H1 (cell line): Measurements from ENCODE around the gene HLA-A. TPM values are rescaled to one million over a fixed set of nuclear protein-coding genes. Genes with fewer than 3 reads are reported as not detected.

Experiments
- CTCF ChIA-PET: fragments of 300-600 bp; sonication (Branson Sonifier 250); formaldehyde crosslinking; loops from one replicate; lab custom pipeline; 2021; ENCODE audit not compliant: partially characterized antibody; lab: Charles Lee
- POLR2A ChIA-PET: fragments of 300-600 bp; sonication (Branson Sonifier 250); formaldehyde crosslinking; loops from one replicate; lab custom pipeline; 2021; ENCODE audit warnings: inconsistent platforms; ENCODE audit not compliant: partially characterized antibody; lab: Charles Lee
- DNase-seq, 2 experiments: peaks; one replicate each; pipeline versions ENCODE4 v3.0.0 to v3.0.0-alpha.2; 2010 to 2022; ENCODE audit warnings: low spot score in 2 of 2, low read depth in 1 of 2, mixed read lengths in 1 of 2
- FAIRE-seq: peaks from 2 replicates; lab custom pipeline; 2011; peaks lifted over from hg19 to GRCh38; lab: Jason Lieb, UNC
- H2AFZ ChIP-seq: 2 replicates; pipeline ENCODE4 v1.8.1; 2012; ENCODE audit warnings: low read length, inconsistent platforms
- H2AK5ac ChIP-seq: 2 replicates; pipeline ENCODE4 v1.6.1; 2013; ENCODE audit warnings: low read depth, low read length
- H2BK120ac ChIP-seq: replicated peaks from 2 replicates; pipeline ENCODE3; 2013; ENCODE audit warnings: low read depth, low read length, inconsistent platforms
- H2BK12ac ChIP-seq: 2 replicates; pipeline ENCODE4 v1.6.1; 2013; ENCODE audit warnings: low read depth, low read length
- H2BK15ac ChIP-seq: 2 replicates; pipeline ENCODE4 v1.6.1; 2013; ENCODE audit warnings: low read length
- H2BK20ac ChIP-seq: 2 replicates; pipeline ENCODE4 v1.6.1; 2013; ENCODE audit warnings: low read length
- H2BK5ac ChIP-seq: 2 replicates; pipeline ENCODE4 v1.6.1; 2013; ENCODE audit warnings: low read depth, low read length
- H3K14ac ChIP-seq: 2 replicates; pipeline ENCODE4 v1.6.1; 2013; ENCODE audit warnings: inconsistent platforms; ENCODE audit not compliant: insufficient read length
- H3K18ac ChIP-seq: 2 replicates; pipeline ENCODE4 v1.6.1; 2013; ENCODE audit warnings: low read length; ENCODE audit errors: extremely low read depth
- H3K23ac ChIP-seq: 2 replicates; pipeline ENCODE4 v1.6.1; 2013; ENCODE audit warnings: inconsistent platforms; ENCODE audit not compliant: insufficient read length
- H3K23me2 ChIP-seq: 2 replicates; pipeline ENCODE4 v1.6.1; 2013; ENCODE audit warnings: low read depth, low read length
- H3K27ac ChIP-seq: 2 replicates; pipeline ENCODE4 v1.6.1; 2011; ENCODE audit warnings: low read depth, low read length, inconsistent platforms
- H3K27me3 ChIP-seq, 4 experiments: replicated peaks in 1 of 4; 1 replicate in 1 of 4; 2 replicates in 3 of 4; pipeline versions ENCODE4 v1.6.1 to v1.8.1; 2011 to 2013; ENCODE audit warnings: low read length in 3 of 4, mild to moderate bottlenecking in 3 of 4, inconsistent platforms in 2 of 4, mixed read lengths in 2 of 4, moderate library complexity in 1 of 4; ENCODE audit not compliant: control insufficient read depth in 3 of 4, insufficient read depth in 3 of 4; ENCODE audit errors: extremely low read depth in 1 of 4
- H3K36me3 ChIP-seq, 4 experiments: 2 replicates each; pipeline versions ENCODE4 v1.6.1 to v1.8.1; 2011 to 2013; ENCODE audit warnings: mild to moderate bottlenecking in 4 of 4, low read length in 3 of 4, moderate library complexity in 2 of 4, control low read depth in 1 of 4, inconsistent platforms in 1 of 4; ENCODE audit not compliant: insufficient read depth in 4 of 4, control insufficient read depth in 2 of 4
- H3K4ac ChIP-seq: replicated peaks from 2 replicates; pipeline ENCODE3; 2013; ENCODE audit warnings: low read length, low read depth, mixed read lengths, inconsistent platforms; ENCODE audit not compliant: insufficient read length
- H3K4me1 ChIP-seq, 4 experiments: replicated peaks in 1 of 4; 1 replicate in 1 of 4; 2 replicates in 3 of 4; pipeline versions ENCODE4 v1.6.1 to v1.8.1; 2011 to 2013; ENCODE audit warnings: low read length in 3 of 4, inconsistent platforms in 2 of 4, mixed read lengths in 1 of 4; ENCODE audit not compliant: insufficient read depth in 4 of 4, control insufficient read depth in 3 of 4
- H3K4me2 ChIP-seq, 2 experiments: 2 replicates each; pipeline versions ENCODE4 v1.6.1 to v1.8.1; 2011 to 2013; ENCODE audit warnings: low read depth in 2 of 2, low read length in 2 of 2, control low read depth in 1 of 2, inconsistent platforms in 1 of 2, mild to moderate bottlenecking in 1 of 2; ENCODE audit not compliant: insufficient read depth in 1 of 2
- H3K4me3 ChIP-seq, 4 experiments: fragments of 200-600, 300-600 bp in 1 of 4; sonication (generic), shearing (Covaris generic), sonication (Bioruptor Twin) in 1 of 4; 2 replicates each; pipeline versions ENCODE4 v1.5.1 to v1.8.1; 2011 to 2016; ENCODE audit warnings: low read length in 4 of 4, low read depth in 3 of 4, control low read depth in 2 of 4, inconsistent platforms in 2 of 4, mild to moderate bottlenecking in 2 of 4, mixed read lengths in 1 of 4, moderate library complexity in 1 of 4; ENCODE audit not compliant: insufficient read depth in 2 of 4; ENCODE audit errors: extremely low read depth in 1 of 4
- H3K56ac ChIP-seq: replicated peaks from 2 replicates; pipeline ENCODE3; 2013; ENCODE audit warnings: low read depth, mild to moderate bottlenecking, mixed read lengths, low read length, inconsistent platforms; ENCODE audit not compliant: insufficient read length
- H3K79me1 ChIP-seq: 2 replicates; pipeline ENCODE4 v1.6.1; 2013; ENCODE audit warnings: low read depth, low read length, control low read depth
- H3K79me2 ChIP-seq, 2 experiments: 2 replicates each; pipeline versions ENCODE4 v1.6.1 to v1.8.1; 2012 to 2013; ENCODE audit warnings: low read length in 2 of 2, mild to moderate bottlenecking in 2 of 2, inconsistent platforms in 1 of 2; ENCODE audit not compliant: insufficient read depth in 2 of 2, control insufficient read depth in 1 of 2
- H3K9ac ChIP-seq, 4 experiments: replicated peaks in 1 of 4; 1 replicate in 1 of 4; 2 replicates in 3 of 4; pipeline versions ENCODE4 v1.6.1 to v1.8.1; 2011 to 2013; ENCODE audit warnings: low read depth in 3 of 4, low read length in 3 of 4, control low read depth in 2 of 4, mild to moderate bottlenecking in 2 of 4, moderate library complexity in 2 of 4, inconsistent platforms in 1 of 4; ENCODE audit errors: extremely low read depth in 1 of 4
- H3K9me3 ChIP-seq, 2 experiments: 2 replicates each; pipeline versions ENCODE4 v1.6.1 to v1.8.1; 2012 to 2013; ENCODE audit warnings: mild to moderate bottlenecking in 2 of 2, moderate library complexity in 2 of 2, control low read depth in 1 of 2, inconsistent platforms in 1 of 2, low read depth in 1 of 2, low read length in 1 of 2, mixed read lengths in 1 of 2; ENCODE audit not compliant: insufficient read depth in 2 of 2
- H4K20me1 ChIP-seq, 2 experiments: replicated peaks in 1 of 2; 2 replicates each; pipeline versions ENCODE3 to v1.8.1; 2011 to 2013; ENCODE audit warnings: inconsistent platforms in 2 of 2, low read length in 2 of 2, mild to moderate bottlenecking in 1 of 2; ENCODE audit not compliant: insufficient read depth in 2 of 2, control insufficient read depth in 1 of 2
- H4K5ac ChIP-seq: 2 replicates; pipeline ENCODE4 v1.6.1; 2013; ENCODE audit warnings: low read length, low read depth, mixed read lengths, inconsistent platforms; ENCODE audit not compliant: insufficient read length
- H4K8ac ChIP-seq: 2 replicates; pipeline ENCODE4 v1.8.0; 2013; ENCODE audit warnings: mild to moderate bottlenecking, moderate library complexity, low read length, inconsistent platforms; ENCODE audit not compliant: insufficient read depth; ENCODE audit errors: extremely low read depth
- H4K91ac ChIP-seq: replicated peaks from 2 replicates; pipeline ENCODE3; 2013; ENCODE audit warnings: low read length, mixed read lengths, inconsistent platforms; ENCODE audit not compliant: insufficient read length
- BCL11A ChIP-seq, 2 experiments: IDR thresholded peaks; one replicate each; pipeline ENCODE4 v1.6.1; 2011; ENCODE audit warnings: low read depth in 2 of 2, low read length in 2 of 2, mild to moderate bottlenecking in 2 of 2
- CBX8 ChIP-seq: fragments of 300-800, 300-1000 bp; sonication (generic); IDR thresholded peaks from 2 replicates; pipeline ENCODE4 v1.7.1; 2016; ENCODE audit warnings: low read depth, low read length, borderline replicate concordance
- FOSL1 ChIP-seq: IDR thresholded peaks from 2 replicates; pipeline ENCODE4 v1.6.1; 2011; ENCODE audit warnings: mild to moderate bottlenecking, low read depth, low read length, moderate library complexity; ENCODE audit not compliant: insufficient read depth
- JUND ChIP-seq: IDR thresholded peaks from 2 replicates; pipeline ENCODE4 v1.6.1; 2011; ENCODE audit warnings: mild to moderate bottlenecking, improper control_type of control experiment, low read length
- KDM4A ChIP-seq: IDR thresholded peaks from one replicate; pipeline ENCODE4 v1.7.1; 2012; ENCODE audit warnings: low read depth, mild to moderate bottlenecking, moderate library complexity, low read length, inconsistent platforms; ENCODE audit not compliant: severe bottlenecking
- MAFK ChIP-seq: IDR thresholded peaks from 2 replicates; pipeline ENCODE4 v1.6.1; 2012; ENCODE audit warnings: low read depth, mild to moderate bottlenecking, improper control_type of control experiment, low read length
- PHF8 ChIP-seq: fragments of 200-600 bp; sonication (generic); conservative IDR thresholded peaks from 2 replicates; pipeline ENCODE4 v1.7.1; 2012; ENCODE audit warnings: low read depth, mild to moderate bottlenecking, inconsistent platforms, low read length, moderate library complexity
- POLR2AphosphoS5 ChIP-seq: IDR thresholded peaks from 2 replicates; pipeline ENCODE4 v1.6.1; 2011; ENCODE audit warnings: low read depth, low read length
- RFX5 ChIP-seq: IDR thresholded peaks from 2 replicates; pipeline ENCODE4 v1.6.1; 2011; ENCODE audit warnings: low read depth, low read length, improper control_type of control experiment, borderline replicate concordance
- RNF2 ChIP-seq: fragments of 200-900, 300-1000 bp; sonication (generic); IDR thresholded peaks from 2 replicates; pipeline ENCODE4 v1.7.1; 2016; ENCODE audit warnings: borderline replicate concordance, low read depth, mild to moderate bottlenecking, antibody characterized with exemption, low read length; ENCODE audit not compliant: poor library complexity, severe bottlenecking; ENCODE audit errors: missing control alignments
- SIRT6 ChIP-seq: IDR thresholded peaks from one replicate; pipeline ENCODE4 v1.7.1; 2012; ENCODE audit warnings: low read length, inconsistent platforms
- SP2 ChIP-seq: IDR thresholded peaks from 2 replicates; pipeline ENCODE4 v1.6.1; 2012; ENCODE audit warnings: mild to moderate bottlenecking, low read length, inconsistent platforms
- SUZ12 ChIP-seq: fragments of 200-600 bp; sonication (generic); IDR thresholded peaks from 2 replicates; pipeline ENCODE4 v1.6.1; 2012; ENCODE audit warnings: mild to moderate bottlenecking, inconsistent platforms, low read length, moderate library complexity, mixed read lengths
- TBP ChIP-seq: IDR thresholded peaks from 2 replicates; pipeline ENCODE4 v1.6.1; 2011; ENCODE audit warnings: low read depth, low read length, improper control_type of control experiment
- WGBS, 2 experiments: shearing (Covaris generic) in 1 of 2; methylation state at CpG; one replicate each; pipeline versions ENCODE4 v1.1.6 to v1.1.7; 2013 to 2015; ENCODE audit warnings: low lambda C conversion rate in 2 of 2, mixed read lengths in 2 of 2, inconsistent platforms in 1 of 2, low coverage in 1 of 2, missing lambda C conversion rate in 1 of 2; ENCODE audit not compliant: insufficient replicate concordance in 2 of 2, insufficient coverage in 1 of 2, insufficient read length in 1 of 2; ENCODE audit errors: extremely low coverage in 1 of 2, missing lambda C conversion rate in 1 of 2; 5-methylcytosine and 5-hydroxymethylcytosine counted together
- polyA plus RNA-seq, 7 experiments: library from polyadenylated mRNA; depleted of rRNA in 3 of 7; stranded (reverse) in 5 of 7; unstranded in 2 of 7; fragments of >200 nt in 5 of 7; fragments of 200-250 nt in 2 of 7; gene quantifications; 1 replicate in 5 of 7; 2 replicates in 1 of 7; 4 replicates in 1 of 7; pipeline versions ENCODE4 v1.2.1 to v1.2.3, GENCODE V29; 2011 to 2013; ENCODE audit warnings: missing spikeins in 2 of 7, mixed read lengths in 2 of 7
- total RNA-seq: library from RNA; stranded (reverse); fragmentation: NEBNext Ultra II Directional; extraction: Animal tissue kit (Norgen Biotek cat#: 25700); gene quantifications from 2 replicates; pipeline ENCODE4 v1.2.1, GENCODE V29; 2021

The HLA-A gene
- total and polyA plus RNA-seq, 2 of the 8 experiments (the other 6 are each of a cell fraction or from before 2014, with no cell fraction given) = 221 to 474 TPM

DNA sequence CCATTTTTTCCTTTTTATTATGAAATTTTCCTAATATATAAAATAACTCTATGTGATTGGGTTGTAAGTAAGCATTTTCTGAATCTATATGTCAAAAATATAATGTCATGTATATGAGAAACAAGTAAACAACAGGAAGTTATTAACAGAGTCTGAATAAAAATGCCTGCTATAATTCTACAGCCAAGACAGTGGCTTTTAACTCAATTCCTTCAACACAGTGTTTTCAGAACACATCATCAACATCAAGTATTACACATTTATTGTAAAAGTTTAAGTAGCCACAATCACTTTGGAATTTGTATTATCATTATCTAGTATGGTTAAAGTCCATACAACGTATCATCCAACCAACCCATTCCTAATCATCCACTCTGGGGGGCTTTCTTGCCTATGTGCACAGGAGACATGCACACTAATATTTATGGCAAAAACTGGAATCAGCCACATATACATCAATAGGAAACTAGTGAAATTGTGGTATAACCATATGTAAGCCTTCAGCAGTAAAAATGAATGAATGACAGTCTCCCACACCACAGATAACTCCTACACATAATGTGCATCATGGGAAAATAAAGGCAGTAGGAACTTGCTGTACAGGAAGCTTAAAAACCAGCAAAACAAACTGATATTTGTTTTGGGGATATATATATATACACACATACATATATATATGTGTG, 6.9 kb upstream of the HLA-A start:
- Histone ChIP-seq H2BK120ac (no peak overlapping the region), H3K56ac (no peak overlapping the region), H3K23ac (no peak overlapping the region), H3K4me1 (no peaks in the 10 kb centered on the region), H2BK20ac (no peak overlapping the region), H3K79me1 (no peaks in the 10 kb centered on the region), H4K5ac (no peak overlapping the region), H4K20me1 (no peaks in the 10 kb centered on the region), H3K9ac (no peak overlapping the region), H2AFZ (no peak overlapping the region), H3K4ac (no peak overlapping the region), H2BK15ac (no peak overlapping the region), H3K23me2 (no peaks in the 10 kb centered on the region), H3K4me2 (no peak overlapping the region), H3K27me3 (no peaks in the 10 kb centered on the region), H3K79me2 (no peaks in the 10 kb centered on the region), H3K18ac (no peak overlapping the region), H3K36me3 (no peaks in the 10 kb centered on the region), H4K8ac (no peak overlapping the region), H3K4me3 (no peak overlapping the region), H2BK12ac (no peak overlapping the region), H3K14ac (no peak overlapping the region), H2BK5ac (no peak overlapping the region), H3K27ac (no peak overlapping the region), H3K9me3 (peaks cover 0 to 8% of the 10 kb centered on the region in 2 experiments; a peak in 2 of 4 replicates), H2AK5ac (no peak overlapping the region), H4K91ac (no peak overlapping the region)
- 93% methylated on average over 1 of the region's 1 CpG; no CpG with 5 or more reads in 1 of the 2 experiments for WGBS, 2 experiments
- CTCF ChIA-PET = no interaction called here
- no peak for FAIRE-seq
- DNase-seq = no peak
- POLR2A ChIA-PET = no interaction called here
- TF ChIP-seq FOSL1 (no peak), CBX8 (no peak), SUZ12 (no peak), JUND (no peak), POLR2AphosphoS5 (no peak), MAFK (no peak), SIRT6 (no peak), BCL11A (IDR thresholded peaks at IDR 0.05; ENCODE audit: low read depth in 2 of 2, low read length in 2 of 2) (no peak), RNF2 (no peak), TBP (no peak), SP2 (no peak), RFX5 (no peak), KDM4A (no peak), PHF8 (no peak)
